Coronary artery (tissue), 2 donors: ENCODE measurements around the gene TMEM135.
A peak's percentile ranks its signal among the peaks of the same experiment; 100 is the strongest.
"Not testable (repeated sequence)": the region's sequence is repeated elsewhere in the genome, so short reads cannot be mapped to it uniquely, and the experiment has no call there.

ENCODE experiments used
- DNase-seq: peaks from one replicate; pipeline ENCODE4 v3.0.0-alpha.2; 2017; ENCODE audit warnings: low spot score
- H3K27ac ChIP-seq, 2 donors: fragments of 200-600 bp; sonication (generic); one replicate each; pipeline ENCODE4 v1.5.1; 2016 to 2019
- H3K4me3 ChIP-seq: fragments of 200-600 bp; sonication (generic); 2 replicates; pipeline ENCODE4 v1.5.1; 2016; ENCODE audit warnings: mild to moderate bottlenecking, moderate library complexity
- CTCF ChIP-seq: fragments of 200-600 bp; sonication (generic); IDR thresholded peaks from one replicate; pipeline ENCODE4 v1.5.1; 2019; ENCODE audit warnings: antibody characterized with exemption

The TMEM135 gene

GRCh38 chr11:86996953-86997570 lies 40.7 kb upstream of the TMEM135 start:
- H3K27ac ChIP-seq, result no peak overlapping the region
- H3K4me3 ChIP-seq, result no peak overlapping the region
- TF ChIP-seq CTCF, result no peak
- DNase-seq, result no peak

GRCh38 chr11:86999388-86999787 lies 38.3 kb upstream of the TMEM135 start:
- Histone ChIP-seq H3K4me3 (no peak overlapping the region), H3K27ac (no peak overlapping the region)
- TF ChIP-seq CTCF, result no peak
- DNase-seq, result no peak

- TF ChIP-seq CTCF, result no peak
- DNase-seq, result no peak
- Histone ChIP-seq H3K27ac (peak overlapping the region in 1 of 2 donors; percentile 36), H3K4me3 (no peak overlapping the region)
These were observed 37.6 kb upstream of the TMEM135 start for GRCh38 chr11:86999859-87000753.

GRCh38 chr11:87002918-87003317 lies 34.8 kb upstream of the TMEM135 start:
- Histone ChIP-seq H3K4me3 (no peak overlapping the region), H3K27ac (no peak overlapping the region)
- no peak for TF ChIP-seq CTCF
- DNase-seq, result no peak

GRCh38 chr11:87004281-87004680 lies 33.5 kb upstream of the TMEM135 start:
- H3K4me3 ChIP-seq, H3K27ac ChIP-seq, DNase-seq: not testable (repeated sequence)

GRCh38 chr11:87005569-87005921 lies 32.2 kb upstream of the TMEM135 start:
- Histone ChIP-seq H3K27ac (no peak overlapping the region), H3K4me3 (no peak overlapping the region)
- no peak for DNase-seq
- no peak for TF ChIP-seq CTCF

GRCh38 chr11:87006035-87006434 lies 31.7 kb upstream of the TMEM135 start:
- no peak for TF ChIP-seq CTCF
- Histone ChIP-seq H3K27ac (no peak overlapping the region), H3K4me3 (no peak overlapping the region)
- no peak for DNase-seq
